Neural progenitor cell (in vitro differentiated cells): ENCODE data around the gene SMC3. TPM values are rescaled to one million over a fixed set of nuclear protein-coding genes. Genes with fewer than 3 reads are reported as not detected.

Experiments used
- DNase-seq: peaks from one replicate; pipeline ENCODE4 v3.0.0-alpha.2; 2016; ENCODE audit warnings: low spot score
- H2AFZ ChIP-seq: fragments of 200-600 bp; sonication (generic); replicated peaks from 2 replicates; pipeline ENCODE4 v1.6.1; 2016; ENCODE audit warnings: antibody characterized with exemption
- H3F3A ChIP-seq: fragments of 200-600 bp; sonication (generic); 2 replicates; pipeline ENCODE4 v1.6.1; 2016; ENCODE audit warnings: antibody characterized with exemption, low read depth
- H3K27ac ChIP-seq: fragments of 200-600 bp; sonication (generic); 2 replicates; pipeline ENCODE4 v1.5.1; 2016; ENCODE audit warnings: mild to moderate bottlenecking
- H3K27me3 ChIP-seq: fragments of 200-600 bp; sonication (generic); 2 replicates; pipeline ENCODE4 v1.6.1; 2016; ENCODE audit warnings: mild to moderate bottlenecking, moderate library complexity
- H3K36me3 ChIP-seq: fragments of 200-600 bp; sonication (generic); 2 replicates; pipeline ENCODE4 v1.5.1; 2016
- H3K4me1 ChIP-seq: fragments of 200-600 bp; sonication (generic); 2 replicates; pipeline ENCODE4 v1.6.1; 2016; ENCODE audit warnings: mixed run types
- H3K4me2 ChIP-seq: fragments of 200-600 bp; sonication (generic); 2 replicates; pipeline ENCODE4 v1.6.1; 2016
- H3K4me3 ChIP-seq: fragments of 200-600 bp; sonication (generic); 2 replicates; pipeline ENCODE4 v1.5.1; 2016
- H3K79me2 ChIP-seq: fragments of 200-600 bp; sonication (generic); 2 replicates; pipeline ENCODE4 v1.6.1; 2016; ENCODE audit warnings: low read depth
- H3K9ac ChIP-seq: fragments of 200-600 bp; sonication (generic); 2 replicates; pipeline ENCODE4 v1.6.1; 2016
- H3K9me3 ChIP-seq: fragments of 200-600 bp; sonication (generic); 2 replicates; pipeline ENCODE4 v1.5.1; 2016; ENCODE audit warnings: low read depth
- H4K20me1 ChIP-seq: fragments of 200-600 bp; sonication (generic); 2 replicates; pipeline ENCODE4 v1.6.1; 2016; ENCODE audit warnings: low read depth
- H3K27ac Mint-ChIP-seq: 3 replicates; pipeline ENCODE4 v1.8.0; 2021; ENCODE audit warnings: mixed read lengths
- H3K27me3 Mint-ChIP-seq: 2 replicates; pipeline ENCODE4 v1.8.0; 2022; ENCODE audit warnings: low read depth, mild to moderate bottlenecking, inconsistent platforms, moderate library complexity, mixed read lengths; ENCODE audit not compliant: insufficient read depth
- H3K36me3 Mint-ChIP-seq: 3 replicates; pipeline ENCODE4 v1.8.0; 2021; ENCODE audit warnings: mixed read lengths
- H3K4me1 Mint-ChIP-seq: 3 replicates; pipeline ENCODE4 v1.8.0; 2021; ENCODE audit warnings: mixed read lengths
- H3K4me3 Mint-ChIP-seq: 3 replicates; pipeline ENCODE4 v1.8.0; 2021; ENCODE audit warnings: mild to moderate bottlenecking, moderate library complexity, mixed read lengths
- H3K9me3 Mint-ChIP-seq: 3 replicates; pipeline ENCODE4 v1.8.0; 2020; ENCODE audit warnings: mixed read lengths
- CTCF ChIP-seq: fragments of 200-600 bp; sonication (generic); IDR thresholded peaks from 2 replicates; pipeline ENCODE4 v1.5.1; 2017; ENCODE audit warnings: antibody characterized with exemption, mild to moderate bottlenecking
- EZH2 ChIP-seq: fragments of 200-600 bp; sonication (generic); IDR thresholded peaks from 2 replicates; pipeline ENCODE4 v1.6.1; 2017; ENCODE audit warnings: antibody characterized with exemption, mild to moderate bottlenecking, moderate library complexity
- EZH2phosphoT487 ChIP-seq: fragments of 200-600 bp; sonication (generic); IDR thresholded peaks from 2 replicates; pipeline ENCODE4 v1.6.1; 2017; ENCODE audit warnings: antibody characterized with exemption
- total RNA-seq: library from RNA; depleted of rRNA; stranded (reverse); fragments of >200 nt; gene quantifications from 2 replicates; pipeline ENCODE4 v1.2.3, GENCODE V29; 2015; ENCODE audit warnings: low replicate concordance

Gene SMC3
- total RNA-seq, 1 donor from 2014 or later = 109 TPM

- no peaks in the 10 kb centered on the region for H3K79me2 ChIP-seq
- H3K27ac Mint-ChIP-seq = no peak overlapping the region
- H3K4me1 ChIP-seq = peaks cover 19% of the 10 kb centered on the region
- no peaks in the 10 kb centered on the region for H3K27me3 ChIP-seq
- no peaks in the 10 kb centered on the region for H4K20me1 ChIP-seq
- no peaks in the 10 kb centered on the region for H3K36me3 ChIP-seq
- H3K27me3 Mint-ChIP-seq = peaks cover 2% of the 10 kb centered on the region
- H3K27ac ChIP-seq = no peak overlapping the region
- DNase-seq = no peak
- peaks cover 25% of the 10 kb centered on the region for H3K4me1 Mint-ChIP-seq
- peaks cover 10% of the 10 kb centered on the region for H3F3A ChIP-seq
- no peaks in the 10 kb centered on the region for H3K9me3 ChIP-seq
- H3K36me3 Mint-ChIP-seq = no peaks in the 10 kb centered on the region
- H2AFZ ChIP-seq = no peak overlapping the region
- TF ChIP-seq EZH2phosphoT487 (no peak), EZH2 (no peak), CTCF (no peak)
- H3K4me3 ChIP-seq = no peak overlapping the region
- peak overlapping the region; percentile 1 for H3K4me3 Mint-ChIP-seq
- no peak overlapping the region for H3K9ac ChIP-seq
- H3K9me3 Mint-ChIP-seq = no peaks in the 10 kb centered on the region
- H3K4me2 ChIP-seq = no peak overlapping the region
Observed at GRCh38 chr10:110534571-110534970, 32.9 kb upstream of the SMC3 start.

GRCh38 chr10:110535958-110536891 lies 31.3 kb upstream of the SMC3 start:
- Histone ChIP-seq H3K4me1 (peaks cover 4% of the 10 kb centered on the region), H3K4me3 (no peak overlapping the region), H3K9me3 (no peaks in the 10 kb centered on the region), H3F3A (no peaks in the 10 kb centered on the region), H3K36me3 (no peaks in the 10 kb centered on the region), H3K27ac (no peak overlapping the region), H3K79me2 (no peaks in the 10 kb centered on the region), H3K4me2 (no peak overlapping the region), H4K20me1 (no peaks in the 10 kb centered on the region), H3K9ac (no peak overlapping the region), H2AFZ (peak overlapping the region; percentile 6), H3K27me3 (no peaks in the 10 kb centered on the region)
- TF ChIP-seq EZH2 (no peak), CTCF (peak; percentile 48), EZH2phosphoT487 (no peak)
- Mint-ChIP-seq H3K4me3 (no peak overlapping the region), H3K9me3 (no peaks in the 10 kb centered on the region), H3K4me1 (peaks cover 16% of the 10 kb centered on the region), H3K27ac (no peak overlapping the region), H3K36me3 (no peaks in the 10 kb centered on the region), H3K27me3 (peaks cover 2% of the 10 kb centered on the region)
- DNase-seq = peak; percentile 41

GRCh38 chr10:110539091-110539490 lies 28.4 kb upstream of the SMC3 start:
- Mint-ChIP-seq H3K9me3 (no peaks in the 10 kb centered on the region), H3K4me1 (peaks cover 7% of the 10 kb centered on the region), H3K27me3 (peaks cover 2% of the 10 kb centered on the region), H3K36me3 (no peaks in the 10 kb centered on the region), H3K27ac (no peak overlapping the region), H3K4me3 (no peak overlapping the region)
- no peaks in the 10 kb centered on the region for H3K79me2 ChIP-seq
- H3K4me1 ChIP-seq = no peaks in the 10 kb centered on the region
- H3F3A ChIP-seq = no peaks in the 10 kb centered on the region
- no peak overlapping the region for H3K4me2 ChIP-seq
- no peak overlapping the region for H3K27ac ChIP-seq
- TF ChIP-seq CTCF (no peak), EZH2phosphoT487 (no peak), EZH2 (no peak)
- H3K36me3 ChIP-seq = no peaks in the 10 kb centered on the region
- H3K27me3 ChIP-seq = no peaks in the 10 kb centered on the region
- no peak for DNase-seq
- no peak overlapping the region for H2AFZ ChIP-seq
- no peak overlapping the region for H3K9ac ChIP-seq
- no peaks in the 10 kb centered on the region for H4K20me1 ChIP-seq
- no peaks in the 10 kb centered on the region for H3K9me3 ChIP-seq
- H3K4me3 ChIP-seq = no peak overlapping the region
